CD14-positive monocyte (primary cell): Measurements from ENCODE around the gene FLAD1. TPM values are rescaled to one million over a fixed set of nuclear protein-coding genes. Genes with fewer than 3 reads are reported as not detected.

Source experiments
- DNase-seq, 3 donors: peaks; one replicate each; pipeline ENCODE4 v3.0.0-alpha.2; 2011 to 2022
- H2AFZ ChIP-seq: 2 replicates; pipeline ENCODE4 v1.6.0; 2012; ENCODE audit warnings: mild to moderate bottlenecking, low read depth, low read length, inconsistent platforms; ENCODE audit not compliant: insufficient read depth, poor library complexity, severe bottlenecking
- H3K27ac ChIP-seq, 2 donors: 1 replicate in 1 of 2; 2 replicates in 1 of 2; pipeline ENCODE4 v1.5.1; 2012 to 2013; ENCODE audit warnings: low read length in 2 of 2, control low read depth in 1 of 2, inconsistent platforms in 1 of 2, low read depth in 1 of 2, mild to moderate bottlenecking in 1 of 2
- H3K27me3 ChIP-seq, 2 donors: one replicate each; pipeline versions ENCODE4 v1.6.0 to v1.6.1; 2011 to 2013; ENCODE audit warnings: low read length in 2 of 2; ENCODE audit not compliant: control insufficient read depth in 2 of 2, insufficient read depth in 2 of 2
- H3K36me3 ChIP-seq, 2 donors: replicated peaks in 1 of 2; 1 replicate in 1 of 2; 2 replicates in 1 of 2; pipeline versions ENCODE4 v1.5.1 to v1.6.1; 2012 to 2013; ENCODE audit warnings: low read length in 2 of 2, control low read depth in 1 of 2, inconsistent platforms in 1 of 2, mild to moderate bottlenecking in 1 of 2; ENCODE audit not compliant: insufficient read depth in 2 of 2, control insufficient read depth in 1 of 2
- H3K4me1 ChIP-seq, 2 donors: 1 replicate in 1 of 2; 2 replicates in 1 of 2; pipeline versions ENCODE4 v1.5.1 to v1.6.1; 2012 to 2013; ENCODE audit warnings: low read length in 2 of 2, control low read depth in 1 of 2, inconsistent platforms in 1 of 2, mild to moderate bottlenecking in 1 of 2, moderate library complexity in 1 of 2; ENCODE audit not compliant: insufficient read depth in 2 of 2, control insufficient read depth in 1 of 2
- H3K4me2 ChIP-seq: replicated peaks from 2 replicates; pipeline ENCODE3; 2012; ENCODE audit warnings: low read length, moderate library complexity, mild to moderate bottlenecking; ENCODE audit not compliant: poor library complexity, severe bottlenecking; ENCODE audit errors: extremely low read depth
- H3K4me3 ChIP-seq, 3 experiments: fragments of 200-600 bp in 1 of 3; sonication (generic) in 1 of 3; replicated peaks in 1 of 3; 1 replicate in 2 of 3; 2 replicates in 1 of 3; pipeline ENCODE4 v1.5.1; 2011 to 2013; ENCODE audit warnings: low read length in 3 of 3, mild to moderate bottlenecking in 3 of 3, control low read depth in 2 of 3, low read depth in 2 of 3, inconsistent platforms in 1 of 3, moderate library complexity in 1 of 3
- H3K79me2 ChIP-seq: 2 replicates; pipeline ENCODE4 v1.6.0; 2012; ENCODE audit warnings: mild to moderate bottlenecking, control low read depth, inconsistent platforms, low read length, moderate library complexity; ENCODE audit not compliant: insufficient read depth
- H3K9ac ChIP-seq: 2 replicates; pipeline ENCODE4 v1.6.0; 2017; ENCODE audit warnings: low read length, mild to moderate bottlenecking; ENCODE audit not compliant: insufficient read depth, poor library complexity, severe bottlenecking
- H3K9me3 ChIP-seq, 2 donors: replicated peaks in 1 of 2; 1 replicate in 1 of 2; 2 replicates in 1 of 2; pipeline versions ENCODE4 v1.5.1 to v1.6.1; 2012 to 2013; ENCODE audit warnings: low read length in 2 of 2, control low read depth in 1 of 2; ENCODE audit not compliant: control insufficient read depth in 1 of 2, insufficient read depth in 1 of 2
- H4K20me1 ChIP-seq: 2 replicates; pipeline ENCODE4 v1.6.0; 2012; ENCODE audit warnings: mild to moderate bottlenecking, low read length, control low read depth, moderate library complexity; ENCODE audit not compliant: insufficient read depth
- H3K27ac Mint-ChIP-seq, 7 donors: one replicate each; pipeline ENCODE4 v1.8.0; 2020; ENCODE audit warnings: mild to moderate bottlenecking in 7 of 7, mixed read lengths in 7 of 7, moderate library complexity in 6 of 7, inconsistent platforms in 2 of 7
- H3K27me3 Mint-ChIP-seq, 3 donors: one replicate each; pipeline ENCODE4 v1.8.0; 2021 to 2022; ENCODE audit warnings: low read depth in 3 of 3, mild to moderate bottlenecking in 3 of 3, mixed read lengths in 3 of 3, moderate library complexity in 3 of 3, inconsistent platforms in 1 of 3
- H3K36me3 Mint-ChIP-seq, 2 donors: one replicate each; pipeline ENCODE4 v1.8.0; 2020; ENCODE audit warnings: mixed read lengths in 2 of 2, inconsistent platforms in 1 of 2, mild to moderate bottlenecking in 1 of 2
- H3K4me1 Mint-ChIP-seq: one replicate; pipeline ENCODE4 v1.8.0; 2020; ENCODE audit warnings: mild to moderate bottlenecking, mixed read lengths
- H3K4me3 Mint-ChIP-seq, 2 donors: one replicate each; pipeline ENCODE4 v1.8.0; 2020; ENCODE audit warnings: mild to moderate bottlenecking in 2 of 2, mixed read lengths in 2 of 2, moderate library complexity in 1 of 2
- H3K9me3 Mint-ChIP-seq, 7 donors: one replicate each; pipeline ENCODE4 v1.8.0; 2020 to 2022; ENCODE audit warnings: mixed read lengths in 7 of 7, mild to moderate bottlenecking in 6 of 7, moderate library complexity in 6 of 7, inconsistent platforms in 2 of 7
- CTCF ChIP-seq: fragments of 200-600 bp; IDR thresholded peaks from one replicate; pipeline ENCODE4 v1.8.0; 2022; ENCODE audit warnings: antibody characterized with exemption, mild to moderate bottlenecking
- WGBS: methylation state at CpG from one replicate; pipeline ENCODE4 v1.1.5; 2013; ENCODE audit warnings: missing lambda C conversion rate; ENCODE audit not compliant: insufficient coverage; 5-methylcytosine and 5-hydroxymethylcytosine counted together
- intact Hi-C, 2 donors: fragments of 100-400 bp; cut with micrococcal nuclease; formaldehyde crosslinking; loops; one replicate each; pipeline versions ENCODE4 v1.15.0 to v1.15.1; 2023
- polyA minus RNA-seq: library from RNA; depleted of rRNA, polyadenylated mRNA; stranded (reverse); fragments of >200 nt; gene quantifications from 2 replicates; pipeline ENCODE4 v1.2.3, GENCODE V29; 2012
- polyA plus RNA-seq, 3 donors: library from polyadenylated mRNA; depleted of rRNA in 1 of 3; unstranded in 2 of 3; stranded (reverse) in 1 of 3; fragments of 300-500 nt in 2 of 3; fragments of >200 nt in 1 of 3; fragmentation: Illumina TruSeq in 2 of 3; gene quantifications; 1 replicate in 2 of 3; 2 replicates in 1 of 3; pipeline ENCODE4 v1.2.3, GENCODE V29; 2012 to 2021
- total RNA-seq, 12 experiments: library from RNA in 1 of 12; stranded (reverse) in 1 of 12; fragments of 120-200 nt in 1 of 12; gene quantifications; one replicate each; pipeline ENCODE4 v1.2.4 and lab custom pipeline; 2013 to 2026; ENCODE audit warnings: mixed read lengths in 6 of 12, inconsistent platforms in 1 of 12

Gene FLAD1
- 33.1 TPM for total RNA-seq (2013)
- polyA plus RNA-seq: 10 to 100 TPM; 31.5 to 41.6 (median 35.1) TPM
- 19.5 and 30.9 TPM in 2 replicates for polyA minus RNA-seq
- total RNA-seq (lab: John Stamatoyannopoulos, UW): 5.0 to 15.0 (median 8.9) reads per million in 11 experiments

- H3K79me2 ChIP-seq: peaks cover 63% of the 10 kb centered on the region
- H2AFZ ChIP-seq: peak within 1 kb of the TSS; percentile 87
- intact Hi-C loops: loop anchor here in 1 of 2 donors (5.0 kb wide), 1 partner anchor 34 kb away; no protein-coding TSS in a partner anchor
- no peaks in the 10 kb centered on the region for H3K27me3 ChIP-seq
- Mint-ChIP-seq H3K27ac (peak within 1 kb of the TSS in 1 of 7 donors; percentile 7), H3K4me3 (no peak within 1 kb of the TSS), H3K36me3 (peaks cover 4 to 25% of the 10 kb centered on the region in 2 donors), H3K27me3 (no peaks in the 10 kb centered on the region), H3K9me3 (peaks cover 0 to 2% (median 0%) of the 10 kb centered on the region in 7 donors), H3K4me1 (peaks cover 9% of the 10 kb centered on the region)
- H3K4me3 ChIP-seq: peak within 1 kb of the TSS; percentile 51 to 97 (median 92)
- peak within 1 kb of the TSS in 1 of 2 donors; percentile 85 for H3K27ac ChIP-seq
- H3K4me2 ChIP-seq: peak within 1 kb of the TSS; percentile 94
- no peak for TF ChIP-seq CTCF
- peaks cover 4 to 9% of the 10 kb centered on the region in 2 donors for H3K36me3 ChIP-seq
- H4K20me1 ChIP-seq: peaks cover 14% of the 10 kb centered on the region
- peak within 1 kb of the TSS; percentile 65 for H3K9ac ChIP-seq
- DNase-seq: peak; percentile 96 to 100 (median 98)
- whole genome bisulfite sequencing: under 1% methylated on average over 24 of the region's 26 CpGs
- H3K4me1 ChIP-seq: peaks cover 19 to 27% of the 10 kb centered on the region in 2 donors
- no peaks in the 10 kb centered on the region for H3K9me3 ChIP-seq
Observed at GRCh38 chr1:154982897-154983648, at the start of gene FLAD1. Gene FLAD1 (plus strand): TSS chr1:154983344. CDS start chr1:154983695, 351 bp downstream.

GRCh38 chr1:154934358-154934948 is 48.7 kb upstream of the FLAD1 start:
- Mint-ChIP-seq H3K27me3 (peaks cover 0 to 5% (median 1%) of the 10 kb centered on the region in 3 donors), H3K27ac (peak overlapping the region in 2 of 7 donors; percentile 46 to 51), H3K36me3 (peaks cover 14 to 28% of the 10 kb centered on the region in 2 donors), H3K4me1 (peaks cover 39% of the 10 kb centered on the region), H3K9me3 (peaks cover 0 to 2% (median 0%) of the 10 kb centered on the region in 7 donors), H3K4me3 (no peak overlapping the region)
- WGBS: 100% methylated on average over 4 of the region's 5 CpGs
- no peak overlapping the region for H2AFZ ChIP-seq
- H3K36me3 ChIP-seq: peaks cover 11 to 28% of the 10 kb centered on the region in 2 donors
- H4K20me1 ChIP-seq: no peaks in the 10 kb centered on the region
- H3K9ac ChIP-seq: no peak overlapping the region
- no peak overlapping the region for H3K4me3 ChIP-seq
- peaks cover 19 to 29% of the 10 kb centered on the region in 2 donors for H3K4me1 ChIP-seq
- intact Hi-C loops: loop anchor here in 1 of 2 donors (10.0 kb wide), 1 partner anchor 380 kb away; the partner anchor contains the start of gene UBE2Q1
- no peak for DNase-seq
- H3K79me2 ChIP-seq: peaks cover 15% of the 10 kb centered on the region
- no peak for TF ChIP-seq CTCF
- H3K9me3 ChIP-seq: no peaks in the 10 kb centered on the region
- H3K27me3 ChIP-seq: no peaks in the 10 kb centered on the region
- no peak overlapping the region for H3K27ac ChIP-seq
- H3K4me2 ChIP-seq: no peak overlapping the region
